Mucosa of descending colon (tissue), 3 donors: ENCODE results near the gene S100A16. TPM values are rescaled to one million over a fixed set of nuclear protein-coding genes. Genes with fewer than 3 reads are reported as not detected.

ENCODE experiments used
- ATAC-seq: fragments of 200-7000 bp; cut with Tn5 transposase; one replicate; pipeline ENCODE4 v1.9.1; 2020; ENCODE audit warnings: mild to moderate bottlenecking, moderate library complexity
- DNase-seq, 3 donors: peaks; one replicate each; pipeline ENCODE4 v3.0.0-alpha.2; 2020
- H3K36me3 ChIP-seq: fragments of 200-600 bp; one replicate; pipeline ENCODE4 v1.8.0; 2021; ENCODE audit warnings: low read depth, mild to moderate bottlenecking
- H3K4me1 ChIP-seq: fragments of 200-600 bp; one replicate; pipeline ENCODE4 v1.8.0; 2021; ENCODE audit warnings: low read depth, mild to moderate bottlenecking
- H3K4me3 ChIP-seq: fragments of 200-600 bp; one replicate; pipeline ENCODE4 v1.8.0; 2021; ENCODE audit warnings: mild to moderate bottlenecking
- H3K9me3 ChIP-seq: fragments of 200-600 bp; one replicate; pipeline ENCODE4 v1.8.0; 2021; ENCODE audit warnings: mild to moderate bottlenecking
- intact Hi-C, 2 donors: fragments of 100-400 bp; cut with DNase I in 1 of 2; cut with micrococcal nuclease in 1 of 2; formaldehyde crosslinking; loops; one replicate each; pipeline versions ENCODE4 v1.11.0 to v1.11.1; 2022; cut with DNase I, micrococcal nuclease
- total RNA-seq, 3 donors: library from RNA; stranded (reverse); fragmentation: NEBNext Ultra II Directional in 2 of 3; extraction: Animal tissue kit (Norgen Biotek cat#: 25700) in 2 of 3; gene quantifications; one replicate each; pipeline versions ENCODE4 v1.2.1 to v1.2.4, GENCODE V29; 2021 to 2023
- TF ChIP-seq, protein P1 (sequence below): fragments of 200-600 bp; IDR thresholded peaks from one replicate; pipeline ENCODE4 v1.8.0; 2022; ENCODE audit warnings: antibody characterized with exemption, mild to moderate bottlenecking
- donor health status: DM: no; HTN: no; CAD: no; lungs with moderate emphysema.
- donor health status: DM: no; HTN: no; CAD: no.
- donor health status: DM: no; HTN: yes; CAD: no.

S100A16 gene
- total RNA-seq, 3 donors from 2014 or later, result 79.9 to 156 (median 139) TPM

GRCh38 chr1:153626904-153627714 is 14.2 kb upstream of the S100A16 start, which contains the start of gene S100A13:
Gene S100A13 (minus strand): TSS chr1:153627505. CDS start chr1:153626472, 1,033 bp downstream.
- intact Hi-C loops, result no loop called here
- no peaks in the 10 kb centered on the region for H3K36me3 ChIP-seq
- TF ChIP-seq, protein P1, sequence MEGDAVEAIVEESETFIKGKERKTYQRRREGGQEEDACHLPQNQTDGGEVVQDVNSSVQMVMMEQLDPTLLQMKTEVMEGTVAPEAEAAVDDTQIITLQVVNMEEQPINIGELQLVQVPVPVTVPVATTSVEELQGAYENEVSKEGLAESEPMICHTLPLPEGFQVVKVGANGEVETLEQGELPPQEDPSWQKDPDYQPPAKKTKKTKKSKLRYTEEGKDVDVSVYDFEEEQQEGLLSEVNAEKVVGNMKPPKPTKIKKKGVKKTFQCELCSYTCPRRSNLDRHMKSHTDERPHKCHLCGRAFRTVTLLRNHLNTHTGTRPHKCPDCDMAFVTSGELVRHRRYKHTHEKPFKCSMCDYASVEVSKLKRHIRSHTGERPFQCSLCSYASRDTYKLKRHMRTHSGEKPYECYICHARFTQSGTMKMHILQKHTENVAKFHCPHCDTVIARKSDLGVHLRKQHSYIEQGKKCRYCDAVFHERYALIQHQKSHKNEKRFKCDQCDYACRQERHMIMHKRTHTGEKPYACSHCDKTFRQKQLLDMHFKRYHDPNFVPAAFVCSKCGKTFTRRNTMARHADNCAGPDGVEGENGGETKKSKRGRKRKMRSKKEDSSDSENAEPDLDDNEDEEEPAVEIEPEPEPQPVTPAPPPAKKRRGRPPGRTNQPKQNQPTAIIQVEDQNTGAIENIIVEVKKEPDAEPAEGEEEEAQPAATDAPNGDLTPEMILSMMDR, result peak; percentile 69
- peaks cover 16% of the 10 kb centered on the region for H3K4me1 ChIP-seq
- no peaks in the 10 kb centered on the region for H3K9me3 ChIP-seq
- peak within 1 kb of the TSS; percentile 17 for H3K4me3 ChIP-seq
- peak; percentile 75 to 88 (median 86) for DNase-seq
- ATAC-seq, result peak; percentile 84

DNA sequence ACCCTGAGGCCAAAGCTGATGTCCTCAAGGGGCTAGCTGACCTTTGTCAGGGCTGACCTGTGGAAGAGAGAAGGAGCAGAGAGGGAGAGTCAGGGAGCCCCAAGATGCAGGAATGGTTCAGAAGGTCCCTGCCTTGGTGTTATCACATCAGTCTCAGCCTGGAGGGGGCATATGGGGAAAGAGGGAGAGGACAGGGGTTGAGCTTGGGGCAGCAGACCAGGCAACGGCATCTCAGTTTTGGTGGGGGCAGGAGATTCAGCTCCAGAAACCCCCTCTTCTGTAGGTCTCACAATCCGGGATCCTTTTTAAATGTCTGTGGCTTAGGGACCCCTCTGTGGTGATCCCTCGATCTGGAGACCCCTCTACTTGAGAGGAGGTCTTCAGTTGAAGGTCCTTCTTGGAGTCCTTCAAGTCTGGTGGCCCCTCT is 13.6 kb upstream of the S100A16 start:
- H3K36me3 ChIP-seq, result no peaks in the 10 kb centered on the region
- peaks cover 16% of the 10 kb centered on the region for H3K4me1 ChIP-seq
- intact Hi-C loops, result no loop called here
- peak overlapping the region; percentile 17 for H3K4me3 ChIP-seq
- DNase-seq (no peak), ATAC-seq (no peak)
- H3K9me3 ChIP-seq, result no peaks in the 10 kb centered on the region
- TF ChIP-seq, protein P1, result no peak

- Histone ChIP-seq H3K36me3 (no peaks in the 10 kb centered on the region), H3K4me1 (peaks cover 8% of the 10 kb centered on the region), H3K4me3 (no peak overlapping the region), H3K9me3 (no peaks in the 10 kb centered on the region)
- ATAC-seq (no peak), DNase-seq (peak in 1 of 3 donors; percentile 19)
- TF ChIP-seq, protein P1, result no peak
- intact Hi-C loops, result no loop called here
Observed at GRCh38 chr1:153624965-153625611, 12.2 kb upstream of the S100A16 start.

- intact Hi-C loops, result no loop called here
- H3K4me3 ChIP-seq, result no peak overlapping the region
- TF ChIP-seq, protein P1, result no peak
- peaks cover 8% of the 10 kb centered on the region for H3K4me1 ChIP-seq
- ATAC-seq (no peak), DNase-seq (no peak)
- H3K9me3 ChIP-seq, result no peaks in the 10 kb centered on the region
- H3K36me3 ChIP-seq, result no peaks in the 10 kb centered on the region
Observed at GRCh38 chr1:153623101-153623500, 10.2 kb upstream of the S100A16 start.

DNA sequence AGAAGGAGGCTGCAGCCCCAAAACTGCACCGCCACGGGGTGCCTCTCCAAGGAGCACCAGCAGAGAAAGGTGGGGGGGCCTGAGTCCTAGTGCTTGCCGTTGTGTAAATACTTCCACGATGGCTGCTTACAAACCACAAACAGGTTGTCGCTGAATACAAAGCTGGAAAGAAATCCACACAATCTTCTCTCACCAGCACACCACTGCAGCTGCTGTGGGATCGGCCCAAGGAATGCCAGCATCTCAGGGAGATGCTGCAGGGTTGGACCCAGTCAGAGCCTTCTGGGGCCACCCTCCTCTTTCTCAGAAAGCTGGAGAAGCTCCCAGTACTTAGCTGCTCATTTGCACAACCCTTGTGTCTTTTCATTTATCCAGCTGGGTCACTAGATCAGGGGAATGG is 6.2 kb upstream of the S100A16 start:
- Histone ChIP-seq H3K9me3 (no peaks in the 10 kb centered on the region), H3K4me3 (no peak overlapping the region), H3K4me1 (peaks cover 17% of the 10 kb centered on the region), H3K36me3 (no peaks in the 10 kb centered on the region)
- intact Hi-C loops, result no loop called here
- DNase-seq (peak in 2 of 3 donors; percentile 9 to 24), ATAC-seq (no peak)
- TF ChIP-seq, protein P1, result no peak
